KMS-11 (cell line): ENCODE data around the gene RHOB.

Experiments
- H2AFZ ChIP-seq: fragments of 200-600 bp; sonication (generic); 2 replicates; pipeline ENCODE4 v1.6.1; 2016; ENCODE audit warnings: antibody characterized with exemption, mixed run types, low read depth
- H3K27ac ChIP-seq: fragments of 200-600 bp; sonication (generic); 2 replicates; pipeline ENCODE4 v1.6.1; 2016; ENCODE audit warnings: mild to moderate bottlenecking, mixed run types
- H3K27me3 ChIP-seq: fragments of 200-600 bp; sonication (generic); 2 replicates; pipeline ENCODE4 v1.6.1; 2017; ENCODE audit warnings: mild to moderate bottlenecking, low read depth, mixed run types, moderate library complexity; ENCODE audit not compliant: insufficient read depth
- H3K36me3 ChIP-seq: fragments of 200-600 bp; sonication (generic); 2 replicates; pipeline ENCODE4 v1.6.1; 2017; ENCODE audit warnings: mild to moderate bottlenecking, mixed run types; ENCODE audit not compliant: insufficient read depth
- H3K4me1 ChIP-seq: fragments of 200-600 bp; sonication (generic); 2 replicates; pipeline ENCODE4 v1.6.1; 2016; ENCODE audit warnings: mild to moderate bottlenecking, low read depth, mixed run types; ENCODE audit not compliant: poor library complexity, severe bottlenecking
- H3K4me2 ChIP-seq: fragments of 200-600 bp; sonication (generic); 2 replicates; pipeline ENCODE4 v1.7.0; 2016; ENCODE audit warnings: mild to moderate bottlenecking, mixed run types
- H3K4me3 ChIP-seq: fragments of 200-600 bp; sonication (generic); IDR thresholded peaks from 2 replicates; pipeline ENCODE4 v1.6.1; 2017; ENCODE audit warnings: low read depth, low read length, mixed read lengths; ENCODE audit not compliant: insufficient read depth
- H3K79me2 ChIP-seq: fragments of 200-600 bp; sonication (generic); 2 replicates; pipeline ENCODE4 v1.6.1; 2016; ENCODE audit warnings: low read depth, mixed run types; ENCODE audit not compliant: insufficient read depth
- H3K9ac ChIP-seq: fragments of 200-600 bp; sonication (generic); 2 replicates; pipeline ENCODE4 v1.6.1; 2016; ENCODE audit warnings: mild to moderate bottlenecking, mixed run types
- H4K20me1 ChIP-seq: fragments of 200-600 bp; sonication (generic); 2 replicates; pipeline ENCODE4 v1.6.1; 2016; ENCODE audit warnings: mild to moderate bottlenecking, mixed run types; ENCODE audit not compliant: insufficient read depth
- CTCF ChIP-seq: fragments of 200-600 bp; sonication (generic); conservative IDR thresholded peaks from 2 replicates; pipeline ENCODE4 v1.6.1; 2017; ENCODE audit warnings: low read depth, mild to moderate bottlenecking, antibody characterized with exemption, low read length, moderate library complexity, mixed read lengths

The RHOB gene

GRCh38 chr2:20451761-20452499 is 5.1 kb downstream of the RHOB start:
- peaks cover 13% of the 10 kb centered on the region for H3K79me2 ChIP-seq
- no peaks in the 10 kb centered on the region for H3K27me3 ChIP-seq
- no peak overlapping the region for H3K4me3 ChIP-seq
- no peak overlapping the region for H2AFZ ChIP-seq
- H3K36me3 ChIP-seq, result no peaks in the 10 kb centered on the region
- no peak overlapping the region for H3K4me2 ChIP-seq
- H4K20me1 ChIP-seq, result no peaks in the 10 kb centered on the region
- TF ChIP-seq CTCF, result no peak
- H3K4me1 ChIP-seq, result peaks cover 29% of the 10 kb centered on the region
- H3K9ac ChIP-seq, result no peak overlapping the region
- H3K27ac ChIP-seq, result no peak overlapping the region

- H3K27ac ChIP-seq, result no peak overlapping the region
- H4K20me1 ChIP-seq, result no peaks in the 10 kb centered on the region
- TF ChIP-seq CTCF, result no peak
Observed at GRCh38 chr2:20452551-20452950, 5.7 kb downstream of the RHOB start.

GRCh38 chr2:20453087-20453486 is 6.2 kb downstream of the RHOB start:
- no peak overlapping the region for H3K9ac ChIP-seq
- no peak overlapping the region for H3K4me2 ChIP-seq
- H3K27me3 ChIP-seq, result no peaks in the 10 kb centered on the region
- no peak for TF ChIP-seq CTCF
- no peak overlapping the region for H3K27ac ChIP-seq
- no peak overlapping the region for H3K4me3 ChIP-seq
- H3K36me3 ChIP-seq, result no peaks in the 10 kb centered on the region
- H3K4me1 ChIP-seq, result peaks cover 29% of the 10 kb centered on the region
- no peak overlapping the region for H2AFZ ChIP-seq
- no peaks in the 10 kb centered on the region for H4K20me1 ChIP-seq
- H3K79me2 ChIP-seq, result peaks cover 3% of the 10 kb centered on the region

More at GRCh38 chr2:20452551-20452950, 5.7 kb downstream of the RHOB start:
- peaks cover 29% of the 10 kb centered on the region for H3K4me1 ChIP-seq
- H3K4me2 ChIP-seq, result no peak overlapping the region
- no peaks in the 10 kb centered on the region for H3K27me3 ChIP-seq
- no peak overlapping the region for H3K9ac ChIP-seq
- H3K36me3 ChIP-seq, result no peaks in the 10 kb centered on the region
- peaks cover 9% of the 10 kb centered on the region for H3K79me2 ChIP-seq
- H3K4me3 ChIP-seq, result no peak overlapping the region
- no peak overlapping the region for H2AFZ ChIP-seq

GRCh38 chr2:20454036-20454981 is 7.4 kb downstream of the RHOB start:
- no peak overlapping the region for H3K4me2 ChIP-seq
- no peak overlapping the region for H3K4me3 ChIP-seq
- H3K4me1 ChIP-seq, result peaks cover 18% of the 10 kb centered on the region
- H3K27ac ChIP-seq, result no peak overlapping the region
- H3K27me3 ChIP-seq, result no peaks in the 10 kb centered on the region
- no peak for TF ChIP-seq CTCF
- no peaks in the 10 kb centered on the region for H3K36me3 ChIP-seq
- H3K79me2 ChIP-seq, result no peaks in the 10 kb centered on the region; the same call in 1 of the 2 replicates
- H3K9ac ChIP-seq, result no peak overlapping the region
- H4K20me1 ChIP-seq, result no peaks in the 10 kb centered on the region
- H2AFZ ChIP-seq, result no peak overlapping the region
